ENCODE results near the gene RUNX2.
A peak's percentile ranks its signal among the peaks of the same experiment; 100 is the strongest.

Gene RUNX2

DNA sequence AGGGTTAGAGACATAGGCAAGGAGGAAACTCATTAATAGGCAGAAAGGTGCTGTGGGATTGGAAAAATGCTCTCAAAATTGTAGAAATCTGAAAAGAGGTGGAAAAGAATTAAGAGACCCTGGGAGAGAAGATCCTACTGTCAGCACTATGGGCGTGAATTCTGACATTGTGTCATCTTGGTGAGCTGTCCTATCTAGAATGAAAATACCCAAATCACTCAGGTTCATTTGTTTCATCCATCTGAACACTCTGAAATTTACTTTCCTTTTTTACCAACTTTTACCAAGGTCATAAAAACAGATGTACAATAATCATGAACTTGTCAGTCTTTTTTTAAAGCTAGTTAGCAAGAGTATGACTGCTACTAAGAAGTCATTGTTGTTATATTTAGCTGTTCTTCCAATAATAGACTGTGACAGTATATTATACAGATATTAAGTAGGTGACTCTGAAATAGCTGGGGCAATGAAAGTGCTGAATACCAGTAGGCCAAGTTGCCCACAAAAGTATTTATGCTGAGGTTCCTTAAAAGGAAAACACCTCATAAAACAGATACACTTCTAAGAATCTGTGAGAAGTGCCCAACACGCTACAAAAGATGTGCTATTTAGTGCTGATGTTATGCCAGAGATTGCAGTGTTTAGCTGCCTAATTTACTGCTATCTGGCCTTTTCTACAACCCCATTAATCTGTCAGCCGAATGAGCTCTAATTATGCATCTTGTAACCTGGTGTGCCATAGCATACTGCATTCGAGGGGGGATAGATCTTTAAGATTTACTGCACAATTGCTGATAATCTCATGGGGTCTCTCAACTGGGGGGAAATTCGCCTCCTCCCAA, 267.1 kb downstream of the RUNX2 start:
- no peak for DNase-seq

DNA sequence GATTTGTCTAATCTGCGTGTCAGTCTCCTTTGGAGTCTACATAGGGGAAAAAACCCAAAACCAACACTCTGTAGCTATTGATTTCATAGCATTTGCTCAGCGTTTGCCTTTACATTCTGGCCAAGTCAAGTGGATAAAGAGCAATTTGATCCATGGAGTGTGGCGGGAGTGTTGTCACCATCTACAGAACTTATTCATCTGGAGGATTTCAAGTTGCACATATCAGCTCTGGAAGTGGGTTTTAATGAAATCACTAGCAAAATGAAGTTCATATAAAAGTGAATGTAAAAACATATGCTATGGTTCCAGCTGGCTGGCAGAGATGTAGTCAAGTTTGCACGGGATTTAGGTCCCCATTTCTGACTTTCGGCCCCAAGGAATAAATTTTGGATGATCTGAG, 269.3 kb downstream of the RUNX2 start:
- DNase-seq = no peak

DNA sequence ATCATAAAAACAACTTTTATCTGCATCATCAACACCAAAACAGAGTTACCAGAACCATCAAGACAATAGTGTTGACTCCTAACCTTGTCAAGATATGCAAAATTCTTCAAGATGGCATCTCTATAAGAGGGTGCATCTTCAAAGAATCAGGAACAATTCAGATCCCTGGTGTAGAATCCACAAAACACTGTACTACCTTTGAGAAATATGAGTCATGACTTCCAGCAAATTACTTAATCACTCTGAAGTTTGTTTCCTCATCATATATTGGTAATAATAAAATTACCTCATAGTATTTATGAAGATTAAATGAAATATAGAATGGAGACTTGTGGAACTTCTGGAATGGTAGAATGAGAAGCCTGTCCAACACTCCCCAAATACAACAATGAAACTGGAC, 270.9 kb downstream of the RUNX2 start:
- DNase-seq = no peak

DNA sequence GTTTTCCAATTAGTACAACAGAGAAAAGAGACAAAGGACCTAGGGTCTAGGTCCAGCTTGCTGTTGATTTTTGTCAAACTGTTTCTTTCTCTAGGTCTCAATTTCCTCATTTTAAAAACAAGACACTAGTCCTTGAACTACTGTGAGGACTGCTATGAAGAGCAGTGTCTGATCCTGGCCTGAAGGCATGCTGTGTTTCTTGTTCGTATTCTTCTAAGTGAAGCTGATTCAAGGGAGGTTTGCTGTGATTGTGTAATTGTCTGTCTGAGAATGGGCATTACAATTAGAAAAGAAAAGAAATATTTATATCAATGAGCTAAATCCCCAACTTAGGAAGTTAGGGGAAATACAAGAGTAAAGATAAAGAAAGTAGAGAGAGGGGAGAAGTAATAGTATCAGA, 277.8 kb downstream of the RUNX2 start:
- no peak for DNase-seq

DNA sequence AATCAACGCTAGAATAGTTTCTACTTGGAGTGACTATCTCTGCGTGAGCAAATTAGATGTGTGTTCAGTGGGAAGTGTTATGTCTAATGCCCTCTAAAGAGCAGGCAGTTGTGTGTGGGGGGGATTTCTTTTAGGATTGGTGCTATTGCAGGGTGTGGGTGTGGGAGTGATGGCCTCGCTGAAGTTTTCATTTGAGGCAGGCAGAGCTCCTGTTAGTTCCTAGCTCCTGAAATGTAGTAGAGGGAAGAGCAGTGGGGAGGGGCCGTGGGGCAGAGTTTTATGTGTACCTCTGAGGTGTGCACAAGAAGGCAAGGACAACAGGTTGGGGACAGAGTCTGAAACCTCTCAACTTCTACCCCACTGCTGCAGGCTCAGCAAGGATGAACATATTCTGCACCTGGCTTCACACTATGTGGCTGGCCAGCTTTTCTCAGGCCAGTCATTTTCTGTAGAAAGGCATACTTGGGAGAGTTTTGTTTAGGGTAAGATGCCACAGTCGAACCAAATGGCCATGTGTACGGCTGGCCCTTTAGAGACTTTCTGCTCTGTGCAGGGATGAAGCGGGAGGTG, 278.8 kb downstream of the RUNX2 start:
- no peak for DNase-seq

DNA sequence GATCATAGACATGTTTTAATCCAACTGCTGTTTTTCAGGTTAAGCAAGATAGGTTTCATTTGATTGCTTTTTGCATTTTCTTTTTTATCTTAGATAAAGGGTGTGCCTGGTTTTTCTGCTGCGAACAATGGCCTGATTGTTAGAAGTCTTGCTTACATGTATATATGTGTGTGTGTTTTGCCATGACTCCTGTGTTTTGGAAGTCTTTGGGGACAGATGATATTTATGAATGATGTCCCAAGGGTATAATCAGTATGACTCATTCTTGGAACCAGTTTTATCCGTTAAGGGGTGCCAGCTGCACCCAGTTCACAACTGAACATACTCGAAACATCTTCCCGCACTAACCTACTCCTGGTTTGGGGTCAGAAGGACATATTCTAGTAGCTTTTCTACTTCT, 279.7 kb downstream of the RUNX2 start:
- DNase-seq = no peak

DNA sequence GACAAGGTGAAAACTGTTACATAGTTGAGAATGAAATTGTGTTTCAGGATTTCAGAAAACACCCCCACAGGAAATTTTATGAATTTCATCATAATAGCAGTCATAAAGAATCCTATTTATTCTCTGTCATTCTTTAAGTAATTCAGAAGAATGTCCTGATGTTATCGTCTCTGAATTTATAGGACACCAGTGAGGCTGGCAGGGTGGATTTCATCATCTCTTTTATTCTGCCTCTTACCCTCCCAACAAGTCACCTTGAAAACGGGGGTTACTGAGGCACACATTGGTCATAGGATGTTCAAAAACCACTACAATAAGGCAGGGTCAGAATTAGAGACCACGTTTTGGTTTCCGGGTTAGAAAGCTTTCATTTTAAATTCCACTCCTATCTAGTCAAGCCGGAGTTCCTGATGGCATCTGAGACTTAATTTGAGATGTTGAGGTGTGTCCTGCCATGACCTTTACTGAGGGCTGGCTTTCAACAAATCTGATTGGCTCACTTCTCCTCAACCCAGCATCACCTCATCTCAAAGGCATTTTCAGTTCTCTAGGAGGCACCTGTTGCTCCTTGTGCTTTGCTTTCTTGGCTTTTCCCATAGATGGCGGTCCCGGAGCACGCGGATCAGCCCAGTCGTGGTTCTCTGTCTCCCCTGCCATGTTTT, 280.3 kb downstream of the RUNX2 start:
- DNase-seq = no peak

DNA sequence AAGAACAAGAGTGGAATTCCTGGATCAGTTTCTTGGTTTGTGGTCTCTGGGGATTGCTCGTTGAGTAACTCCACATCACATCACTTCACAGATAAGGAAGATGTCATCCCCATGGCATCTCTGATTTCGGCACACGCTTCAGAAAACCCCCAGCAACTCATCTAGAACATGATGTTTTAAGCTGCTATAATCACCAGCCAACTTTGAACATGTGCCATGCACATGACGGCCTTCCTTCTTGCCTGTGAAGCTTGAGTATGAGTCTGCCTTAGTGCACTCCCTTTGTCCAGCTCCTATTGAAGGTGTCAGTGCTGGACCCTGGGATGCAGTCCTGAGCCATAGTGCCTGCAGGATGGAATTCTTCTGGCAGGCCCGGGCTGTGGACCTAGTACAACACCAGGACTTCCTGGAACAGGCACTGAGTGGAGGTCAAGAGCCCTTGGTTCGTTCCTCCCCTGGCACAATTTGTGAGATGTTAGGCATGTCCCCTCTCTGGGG, 281.1 kb downstream of the RUNX2 start:
- no peak for DNase-seq

DNA sequence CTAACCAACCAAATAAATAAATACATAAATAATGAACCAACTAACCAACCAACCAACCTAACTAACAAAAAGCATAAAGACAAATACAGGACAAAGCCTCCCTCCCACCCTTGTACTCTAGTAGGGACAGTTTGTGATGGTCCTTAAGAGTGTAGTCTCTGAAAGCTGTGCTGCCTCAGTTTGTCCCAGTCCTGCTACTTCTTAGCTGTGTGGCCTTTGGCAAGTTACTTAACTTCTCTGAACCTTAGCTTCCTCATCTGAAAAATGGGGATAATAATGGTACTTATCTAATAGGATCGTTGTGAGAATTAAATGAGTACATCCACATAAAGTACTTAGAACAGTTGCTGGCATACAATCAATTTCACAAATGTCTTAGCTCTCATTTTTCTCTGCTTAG, 282.2 kb downstream of the RUNX2 start:
- DNase-seq = no peak

DNA sequence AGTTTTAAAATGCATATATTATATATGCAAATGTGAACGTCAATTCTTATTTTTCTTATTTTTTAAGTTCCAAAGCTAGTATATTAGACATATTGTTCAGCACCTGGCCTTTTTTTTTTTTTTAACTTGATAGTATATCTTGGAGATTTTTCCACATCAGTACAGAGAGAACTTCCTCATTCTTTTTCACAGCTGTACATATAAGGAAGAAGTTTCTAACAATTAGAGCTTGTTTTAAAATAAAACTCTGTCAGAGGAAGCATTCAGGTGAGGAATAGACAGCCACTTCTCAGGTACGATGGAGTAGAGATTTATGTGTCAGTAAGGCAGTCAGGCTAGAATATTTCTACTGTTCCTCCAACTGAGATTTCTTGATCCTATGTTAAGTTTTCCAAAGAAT, 282.7 kb downstream of the RUNX2 start:
- no peak for DNase-seq

DNA sequence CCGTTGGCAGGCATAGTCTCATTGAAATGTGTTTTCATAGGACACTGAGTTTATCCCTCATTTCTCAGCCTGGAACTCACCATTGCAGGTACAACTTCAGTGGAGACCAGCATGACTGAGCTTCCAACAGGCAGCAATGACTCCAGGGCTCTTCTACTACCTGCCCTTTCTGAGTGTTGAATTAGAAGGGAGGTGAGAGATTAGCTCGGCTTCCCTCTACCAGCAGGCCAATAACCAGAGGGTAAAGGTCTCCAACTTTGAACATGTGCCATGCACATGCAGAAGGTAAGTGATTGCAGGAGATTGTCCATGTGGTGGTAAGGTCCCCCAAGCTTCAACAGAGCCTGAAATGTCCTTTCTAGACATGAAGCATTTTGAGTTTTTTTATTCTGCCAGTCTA, 283.4 kb downstream of the RUNX2 start:
- no peak for DNase-seq

DNA sequence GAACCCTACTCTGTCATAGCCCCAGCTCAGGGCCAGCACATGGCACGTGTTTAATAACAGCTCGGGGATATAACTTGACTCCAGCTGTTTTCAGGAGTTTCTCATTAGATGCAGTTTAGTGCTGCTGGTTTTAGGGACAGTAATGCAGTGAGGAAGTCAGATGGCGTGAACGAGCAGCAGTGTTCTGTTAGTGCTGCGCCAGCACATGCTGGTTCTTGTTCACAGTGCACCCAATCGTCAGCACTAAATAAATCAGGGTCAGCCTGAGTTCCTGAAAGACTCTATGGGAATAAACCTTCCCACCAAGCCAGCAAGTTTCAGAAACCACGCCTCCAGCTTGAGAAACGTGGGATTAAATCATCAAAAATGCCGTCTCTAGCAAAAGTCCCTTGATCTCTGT, 285.5 kb downstream of the RUNX2 start:
- no peak for DNase-seq

DNA sequence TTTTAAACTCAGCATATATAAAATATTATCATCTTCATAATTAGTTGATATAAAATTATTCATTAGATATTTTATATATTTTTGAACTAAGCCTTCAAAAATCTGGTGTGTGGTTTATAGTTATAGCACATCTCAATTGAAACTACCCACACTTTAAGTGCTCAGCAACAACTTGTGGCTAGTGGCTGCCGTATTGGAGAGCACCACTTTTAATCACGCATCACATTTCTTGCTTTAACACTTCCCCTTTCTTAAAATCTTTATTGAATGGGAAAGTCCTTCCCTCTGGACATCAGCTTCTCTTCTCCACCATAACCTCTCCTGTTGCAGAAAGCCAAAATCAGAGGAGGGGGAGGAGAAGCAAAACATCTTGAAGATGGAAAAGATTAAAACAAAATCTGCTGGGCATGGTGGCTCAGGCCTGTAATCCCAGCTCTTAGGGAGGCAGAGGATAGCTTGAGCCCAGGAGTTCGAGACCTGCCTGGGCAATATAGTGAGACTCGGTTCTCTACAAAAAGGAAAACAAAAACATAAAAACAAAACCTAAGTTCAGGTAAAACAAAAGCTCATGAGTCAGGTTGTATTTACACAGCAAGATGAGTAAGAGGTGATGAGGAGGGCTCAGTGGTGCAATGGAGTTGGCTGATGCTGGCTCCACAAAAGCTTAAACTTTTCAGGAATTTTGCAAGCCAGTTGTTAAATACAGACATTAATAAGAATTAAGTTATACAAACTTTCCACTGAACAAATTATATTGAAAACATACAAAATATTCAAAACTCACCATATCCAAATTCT, 286.6 kb downstream of the RUNX2 start:
- no peak for DNase-seq

DNA sequence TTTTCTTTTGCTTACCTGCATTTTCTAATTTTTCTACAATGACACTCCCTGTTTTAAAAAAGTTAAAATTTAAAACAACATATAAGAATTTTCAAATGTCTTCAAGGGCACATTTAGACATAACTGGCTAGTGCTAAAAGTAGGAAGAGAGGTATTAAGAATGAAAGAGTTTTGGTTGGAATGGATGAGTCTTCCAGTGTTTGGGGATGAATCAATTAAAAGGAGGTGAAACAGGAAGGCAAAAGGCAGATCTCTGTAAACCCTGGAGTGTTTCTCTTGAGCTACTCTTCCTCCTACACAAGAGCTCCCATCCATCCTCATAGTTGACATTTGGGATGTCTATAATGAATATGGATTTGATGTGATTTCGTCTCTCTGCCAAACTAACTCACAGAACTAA, 288.1 kb downstream of the RUNX2 start:
- no peak for DNase-seq

DNA sequence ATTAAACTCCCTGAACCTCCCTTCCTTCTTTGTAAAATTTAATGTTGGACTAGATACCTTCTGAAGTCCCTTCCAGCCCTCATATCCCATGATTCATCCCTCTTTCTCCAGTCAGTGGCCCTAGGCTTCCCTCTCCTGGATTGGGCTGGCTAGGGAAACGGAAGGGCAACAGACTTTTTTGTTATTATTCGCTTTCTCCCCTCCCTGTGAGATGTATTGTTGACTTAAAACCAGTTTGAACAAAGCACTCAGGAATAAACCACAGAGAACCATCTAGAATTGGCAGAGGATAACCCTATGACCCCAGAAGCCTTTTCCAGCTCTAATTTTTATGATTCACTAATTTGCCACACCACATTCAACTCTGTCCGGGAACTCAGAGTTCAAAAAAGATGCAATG, 289.3 kb downstream of the RUNX2 start:
- DNase-seq = no peak

DNA sequence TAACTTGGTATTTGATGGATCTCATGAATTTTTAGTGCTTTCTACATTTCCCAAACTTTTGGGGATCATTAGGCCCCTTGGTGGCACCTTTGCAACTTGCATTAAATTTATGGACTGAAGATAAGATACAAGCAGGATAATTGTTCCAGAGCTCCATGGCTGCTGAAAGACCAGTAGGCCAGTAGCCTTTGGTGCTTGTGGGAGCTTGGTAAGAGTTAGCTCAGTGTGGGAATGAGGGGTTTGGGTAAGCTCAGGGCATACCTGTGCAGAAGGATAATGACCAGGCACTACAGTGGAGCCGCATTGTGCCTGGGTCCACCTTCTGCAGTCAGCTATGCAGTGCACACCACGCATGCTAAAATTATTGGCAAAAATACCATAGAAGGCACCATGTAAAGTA, 290.1 kb downstream of the RUNX2 start:
- no peak for DNase-seq

DNA sequence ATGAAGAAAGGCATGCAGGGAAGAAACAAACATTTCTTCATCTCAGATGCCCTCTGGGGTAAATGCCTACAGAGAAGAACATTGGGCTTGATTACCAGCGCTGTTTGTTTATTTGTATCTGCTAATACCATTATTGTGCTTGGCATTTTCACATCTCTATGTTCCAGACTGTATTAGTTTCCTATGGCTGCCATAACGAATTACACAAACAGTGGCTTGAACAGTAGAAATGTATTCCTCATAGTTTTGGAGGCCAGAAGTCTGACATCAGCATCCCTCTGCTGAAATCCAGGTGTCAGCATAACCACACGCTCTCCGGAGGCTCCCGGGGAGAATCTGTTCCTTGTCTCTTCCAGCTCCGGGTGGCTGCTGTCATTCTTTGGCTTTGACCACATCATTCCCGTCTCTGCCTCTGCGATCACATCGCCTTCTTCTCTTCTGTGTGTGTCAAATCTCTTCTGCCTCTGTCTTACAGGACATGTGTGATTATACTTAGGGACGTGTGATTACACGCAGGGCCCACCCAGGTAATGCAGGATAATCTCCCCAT, 291.2 kb downstream of the RUNX2 start:
- DNase-seq = no peak

DNA sequence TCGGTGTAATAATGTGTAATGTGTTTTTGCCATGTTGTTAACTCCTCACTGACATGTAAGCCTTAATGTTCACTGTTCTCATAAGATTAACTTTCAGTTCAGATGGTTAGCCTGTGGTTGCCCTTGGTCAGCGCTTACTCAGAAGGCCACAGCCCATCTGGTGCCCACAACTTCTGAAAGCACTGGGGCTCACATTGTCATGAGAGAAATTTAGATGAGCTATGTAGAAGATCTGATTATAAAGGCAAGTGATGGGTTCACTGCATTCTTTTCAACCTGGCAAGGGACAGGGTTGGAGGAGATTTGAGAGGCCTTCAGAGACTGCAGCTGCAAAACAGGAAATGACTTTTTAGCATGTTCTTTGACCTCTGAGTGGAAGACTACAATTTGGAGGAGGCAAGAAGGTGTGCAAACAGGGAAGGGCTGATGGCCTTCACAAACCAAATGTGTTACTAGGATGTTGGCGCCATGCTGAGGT, 291.9 kb downstream of the RUNX2 start:
- DNase-seq = peak; percentile 15

DNA sequence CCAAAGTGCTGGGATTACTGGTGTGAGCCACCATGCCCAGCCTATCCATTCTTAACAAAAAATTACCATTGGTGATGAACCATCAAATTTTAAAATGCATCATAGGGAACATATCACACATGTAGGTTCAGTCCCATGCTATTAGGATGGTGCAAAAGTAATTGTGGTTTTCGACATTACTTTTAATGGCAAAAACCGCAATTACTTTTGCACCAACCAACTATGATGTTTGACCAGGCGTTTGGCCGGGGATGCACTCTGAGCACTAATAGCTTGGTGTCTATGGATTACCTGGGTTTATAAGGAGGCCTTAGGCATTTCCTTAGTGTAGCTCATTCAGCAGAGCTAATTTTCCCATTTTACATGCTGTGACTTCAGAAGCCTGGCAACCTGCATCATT, 296.1 kb downstream of the RUNX2 start:
- DNase-seq = no peak

DNA sequence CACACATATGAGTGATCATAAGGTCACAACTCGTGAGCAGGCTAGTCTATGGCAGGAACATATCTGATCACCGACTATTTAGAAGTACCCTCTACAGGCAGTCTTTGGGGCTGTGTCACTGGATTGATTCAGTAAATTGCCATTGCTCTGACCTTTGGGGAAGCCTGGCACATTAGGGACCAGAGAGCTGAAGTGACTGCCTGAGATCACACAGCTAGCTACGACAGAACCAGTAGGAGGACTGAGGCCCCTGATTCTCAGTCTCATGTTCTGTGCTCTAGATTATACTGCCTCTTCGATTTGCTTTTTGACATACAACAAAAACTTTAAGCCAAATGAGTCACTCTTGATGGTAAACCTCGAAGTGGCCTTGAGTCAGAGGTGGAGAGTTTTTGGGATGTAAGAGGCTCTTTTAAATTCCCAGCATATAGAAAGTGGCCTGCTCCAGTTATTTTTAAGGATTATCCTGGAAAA, 297.1 kb downstream of the RUNX2 start:
- peak; percentile 39 for DNase-seq

DNA sequence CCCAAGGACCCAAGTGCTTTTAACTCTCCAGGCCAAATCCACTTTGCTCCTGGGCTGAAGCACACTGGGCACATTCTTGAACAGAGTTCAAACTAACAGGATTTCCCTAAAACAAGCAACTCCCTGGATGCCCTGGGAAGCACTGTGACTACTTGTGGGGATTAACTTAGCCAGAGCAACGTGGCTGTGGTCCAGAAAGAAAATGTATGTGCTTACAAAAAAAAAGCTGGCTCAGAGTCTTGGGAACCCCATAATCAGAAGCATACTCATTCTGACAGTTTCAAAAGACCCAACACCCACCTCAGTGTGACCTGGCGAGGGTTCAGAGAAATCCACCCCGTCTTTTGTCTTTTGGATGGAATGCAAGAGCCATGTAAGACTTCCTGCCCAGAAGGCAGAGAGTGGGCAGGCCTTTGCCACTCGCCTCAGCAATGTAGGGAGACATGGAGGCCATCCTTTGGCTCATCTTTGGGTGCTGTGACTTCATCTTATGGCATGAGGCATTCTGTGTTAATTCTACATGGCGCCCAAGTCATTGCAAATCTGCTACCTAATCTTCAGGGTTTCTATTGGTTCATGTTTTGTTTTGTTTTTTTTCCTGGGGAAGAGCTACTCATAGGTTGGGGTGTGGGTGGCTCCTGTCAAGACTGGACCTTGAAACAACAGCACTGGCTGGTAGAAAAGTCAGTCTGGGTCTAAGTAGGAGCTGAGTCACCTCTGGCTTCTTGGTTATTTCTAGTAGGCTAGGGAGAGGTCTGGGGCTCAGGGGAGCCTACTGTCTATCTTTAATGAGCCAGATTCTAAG, 298.2 kb downstream of the RUNX2 start:
- DNase-seq = peak; percentile 18

DNA sequence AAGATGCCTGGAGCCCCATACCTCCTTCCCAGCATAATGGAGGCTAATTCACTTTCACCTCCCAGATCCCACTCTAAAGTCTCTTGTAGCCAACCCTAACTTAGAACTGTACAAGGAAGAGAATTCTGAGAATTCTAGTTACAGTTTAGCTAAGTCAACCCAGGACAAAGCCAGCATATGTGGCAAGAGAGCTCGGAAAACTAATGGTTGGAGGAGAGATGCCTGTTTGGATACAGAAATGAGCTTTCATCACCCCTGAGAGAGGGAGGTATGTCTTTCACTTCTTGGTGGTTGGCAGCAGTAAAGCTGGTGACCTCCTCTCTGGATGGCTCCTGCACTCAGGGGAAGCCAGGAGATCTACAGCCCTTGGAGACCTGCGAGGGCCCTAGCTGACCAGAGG, 302.2 kb downstream of the RUNX2 start:
- no peak for DNase-seq

All from stimulated activated CD4-positive, alpha-beta T cell treated with anti-CD3 and anti-CD28 coated beads, Interleukin-4, amount 100 ng/mL, for 24 hours (primary cell).